K562 (cell line): ENCODE results near the gene SPATA13.

Experiments used
- CCAR2 ChIP-seq: fragments of 200-400 bp; formaldehyde crosslinking; IDR thresholded peaks from 2 replicates; pipeline ENCODE4 v1.6.1; 2017; ENCODE audit warnings: mild to moderate bottlenecking, low read depth, low read length
- PCBP2 ChIP-seq: fragments of 200-400 bp; formaldehyde crosslinking; IDR thresholded peaks from 2 replicates; pipeline ENCODE4 v1.6.1; 2018; ENCODE audit warnings: low read length, low read depth, mild to moderate bottlenecking, moderate library complexity; ENCODE audit not compliant: poor library complexity, severe bottlenecking
- POLR2A ChIP-seq: fragments of 450-650 bp; conservative IDR thresholded peaks from 2 replicates; pipeline ENCODE4 v1.6.1; 2016
- TARDBP ChIP-seq: fragments of 450-650 bp; IDR thresholded peaks from 2 replicates; pipeline ENCODE4 v1.6.1; 2016
- TCF7L2 ChIP-seq: fragments of 150-350 bp; IDR thresholded peaks from 2 replicates; pipeline ENCODE4 v1.6.1; 2016; ENCODE audit warnings: low read depth, mild to moderate bottlenecking, low read length, moderate library complexity
- TF ChIP-seq, protein P1 (sequence below), 3 experiments: IDR thresholded peaks in 2 of 3; conservative IDR thresholded peaks in 1 of 3; 2 replicates each; pipeline ENCODE4 v1.5.1; 2011 to 2012; ENCODE audit warnings: low read length in 3 of 3, mild to moderate bottlenecking in 3 of 3, control low read depth in 2 of 3, improper control_type of control experiment in 1 of 3, inconsistent platforms in 1 of 3, low read depth in 1 of 3, mixed read lengths in 1 of 3, moderate library complexity in 1 of 3; ENCODE audit not compliant: insufficient read depth in 2 of 3

- TF ChIP-seq TARDBP (no peak), TCF7L2 (no peak), PCBP2 (no peak), POLR2A (no peak), CCAR2 (no peak)
- TF ChIP-seq, protein P1, sequence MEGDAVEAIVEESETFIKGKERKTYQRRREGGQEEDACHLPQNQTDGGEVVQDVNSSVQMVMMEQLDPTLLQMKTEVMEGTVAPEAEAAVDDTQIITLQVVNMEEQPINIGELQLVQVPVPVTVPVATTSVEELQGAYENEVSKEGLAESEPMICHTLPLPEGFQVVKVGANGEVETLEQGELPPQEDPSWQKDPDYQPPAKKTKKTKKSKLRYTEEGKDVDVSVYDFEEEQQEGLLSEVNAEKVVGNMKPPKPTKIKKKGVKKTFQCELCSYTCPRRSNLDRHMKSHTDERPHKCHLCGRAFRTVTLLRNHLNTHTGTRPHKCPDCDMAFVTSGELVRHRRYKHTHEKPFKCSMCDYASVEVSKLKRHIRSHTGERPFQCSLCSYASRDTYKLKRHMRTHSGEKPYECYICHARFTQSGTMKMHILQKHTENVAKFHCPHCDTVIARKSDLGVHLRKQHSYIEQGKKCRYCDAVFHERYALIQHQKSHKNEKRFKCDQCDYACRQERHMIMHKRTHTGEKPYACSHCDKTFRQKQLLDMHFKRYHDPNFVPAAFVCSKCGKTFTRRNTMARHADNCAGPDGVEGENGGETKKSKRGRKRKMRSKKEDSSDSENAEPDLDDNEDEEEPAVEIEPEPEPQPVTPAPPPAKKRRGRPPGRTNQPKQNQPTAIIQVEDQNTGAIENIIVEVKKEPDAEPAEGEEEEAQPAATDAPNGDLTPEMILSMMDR (IDR thresholded peaks at IDR 0.05 in 2 of 3, conservative IDR thresholded peaks at IDR 0.05 in 1 of 3; ENCODE audit: insufficient read depth in 2 of 3, low read depth in 1 of 3, low read length in 3 of 3) = no peak
These were observed 19.1 kb upstream of the SPATA13 start for GRCh38 chr13:24141333-24141910.
